Measurements from ENCODE around the gene FBN1.

DNA sequence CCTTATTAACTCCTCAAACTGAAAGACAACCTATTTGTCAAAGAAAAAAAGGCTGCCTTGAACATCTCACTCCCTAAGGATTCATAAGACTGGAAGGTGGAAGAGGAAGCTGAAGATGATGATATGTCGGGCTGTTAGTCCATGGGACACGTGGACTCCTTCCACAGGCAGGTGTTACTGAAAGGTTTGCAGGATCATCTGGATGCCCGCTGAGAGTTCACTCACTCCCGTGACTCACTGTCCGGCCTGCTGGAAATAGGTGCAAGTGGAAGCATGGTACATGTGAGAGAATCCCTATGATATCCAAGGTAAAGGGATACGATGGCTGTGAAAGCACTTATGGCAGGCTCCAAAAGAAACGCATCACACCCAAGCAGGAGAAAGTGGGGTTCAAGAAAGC lies 33.3 kb upstream of the FBN1 start:
- TF ChIP-seq EZH2 (IDR thresholded peaks at IDR 0.05) (no peak), EZH2phosphoT487 (IDR thresholded peaks at IDR 0.05) (no peak)
- TF ChIP-seq, protein P1, sequence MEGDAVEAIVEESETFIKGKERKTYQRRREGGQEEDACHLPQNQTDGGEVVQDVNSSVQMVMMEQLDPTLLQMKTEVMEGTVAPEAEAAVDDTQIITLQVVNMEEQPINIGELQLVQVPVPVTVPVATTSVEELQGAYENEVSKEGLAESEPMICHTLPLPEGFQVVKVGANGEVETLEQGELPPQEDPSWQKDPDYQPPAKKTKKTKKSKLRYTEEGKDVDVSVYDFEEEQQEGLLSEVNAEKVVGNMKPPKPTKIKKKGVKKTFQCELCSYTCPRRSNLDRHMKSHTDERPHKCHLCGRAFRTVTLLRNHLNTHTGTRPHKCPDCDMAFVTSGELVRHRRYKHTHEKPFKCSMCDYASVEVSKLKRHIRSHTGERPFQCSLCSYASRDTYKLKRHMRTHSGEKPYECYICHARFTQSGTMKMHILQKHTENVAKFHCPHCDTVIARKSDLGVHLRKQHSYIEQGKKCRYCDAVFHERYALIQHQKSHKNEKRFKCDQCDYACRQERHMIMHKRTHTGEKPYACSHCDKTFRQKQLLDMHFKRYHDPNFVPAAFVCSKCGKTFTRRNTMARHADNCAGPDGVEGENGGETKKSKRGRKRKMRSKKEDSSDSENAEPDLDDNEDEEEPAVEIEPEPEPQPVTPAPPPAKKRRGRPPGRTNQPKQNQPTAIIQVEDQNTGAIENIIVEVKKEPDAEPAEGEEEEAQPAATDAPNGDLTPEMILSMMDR (IDR thresholded peaks at IDR 0.05), result no peak

Measured in neural progenitor cell (in vitro differentiated cells).